GM19438 (cell line): ENCODE results near the gene BCAS1.

ENCODE experiments used
- ATAC-seq: cut with Tn5 transposase; IDR thresholded peaks from one replicate; pipeline ENCODE4 v1.9.1; 2021; ENCODE audit warnings: low read depth; ENCODE audit not compliant: unreplicated experiment

Gene BCAS1

GRCh38 chr20:54056762-54057639 is 13.4 kb downstream of the BCAS1 start:
- no peak for ATAC-seq

- ATAC-seq: no peak
These were observed 15.9 kb downstream of the BCAS1 start for GRCh38 chr20:54054516-54054915.

GRCh38 chr20:54051068-54051467 is 19.3 kb downstream of the BCAS1 start:
- ATAC-seq: no peak

GRCh38 chr20:54048891-54049545 is 21.4 kb downstream of the BCAS1 start:
- no peak for ATAC-seq

DNA sequence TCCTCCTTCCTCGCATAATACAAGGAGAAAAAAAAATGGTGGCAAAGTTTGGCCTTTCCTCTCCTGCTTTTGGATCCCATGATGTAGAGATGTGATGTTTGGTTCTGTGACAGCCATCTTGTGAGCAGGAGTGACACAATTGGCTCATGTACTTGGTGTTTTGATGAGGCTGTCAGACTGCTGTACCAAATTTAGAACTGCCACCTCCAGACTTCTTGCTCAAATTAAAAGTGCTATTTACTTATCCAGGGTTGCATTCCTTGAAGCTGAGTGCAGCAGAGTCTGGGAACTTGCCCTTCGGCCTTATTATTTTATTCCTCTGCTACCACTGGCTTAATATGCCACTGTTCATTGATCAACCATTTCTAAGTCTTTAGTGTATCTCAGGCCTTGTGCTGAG is 21.9 kb downstream of the BCAS1 start:
- no peak for ATAC-seq

DNA sequence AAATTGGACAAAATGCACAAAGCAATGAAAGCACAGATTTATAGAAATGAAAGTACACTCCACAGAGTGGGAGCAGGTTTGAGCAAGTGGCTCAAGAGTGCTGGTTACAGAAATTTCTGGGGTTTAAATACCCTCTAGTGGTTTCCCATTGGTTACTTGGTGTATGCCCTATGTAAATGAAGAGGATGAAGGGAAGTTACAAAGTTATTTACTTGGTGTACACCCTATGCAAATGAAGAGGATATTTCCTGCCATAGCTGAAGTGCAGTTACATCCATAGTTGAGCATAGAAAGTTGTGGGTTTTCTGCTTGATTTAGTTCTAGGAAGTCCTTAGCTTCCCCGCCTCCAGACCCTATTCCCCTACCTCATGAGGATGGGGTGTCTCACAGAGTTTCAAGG is 22.7 kb downstream of the BCAS1 start:
- no peak for ATAC-seq

DNA sequence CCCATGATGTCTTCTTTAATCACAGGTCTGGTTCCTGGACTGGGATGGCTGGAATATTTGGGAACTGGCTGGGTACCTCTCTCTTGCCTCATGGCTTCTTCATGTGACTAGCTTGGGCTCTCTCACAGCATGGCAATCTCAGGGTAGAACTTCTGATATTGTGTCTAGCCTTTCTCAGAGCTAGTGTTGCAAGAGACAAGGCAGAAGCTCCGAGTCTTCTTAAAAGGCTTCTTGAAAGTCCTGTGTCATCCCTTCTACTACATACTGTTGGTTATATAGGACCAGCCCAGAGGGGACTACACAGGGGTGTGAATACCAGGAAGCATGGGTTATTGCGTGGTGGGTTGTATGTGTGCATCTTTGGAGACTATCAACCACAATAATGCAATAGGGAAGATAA is 23.3 kb downstream of the BCAS1 start:
- no peak for ATAC-seq

DNA sequence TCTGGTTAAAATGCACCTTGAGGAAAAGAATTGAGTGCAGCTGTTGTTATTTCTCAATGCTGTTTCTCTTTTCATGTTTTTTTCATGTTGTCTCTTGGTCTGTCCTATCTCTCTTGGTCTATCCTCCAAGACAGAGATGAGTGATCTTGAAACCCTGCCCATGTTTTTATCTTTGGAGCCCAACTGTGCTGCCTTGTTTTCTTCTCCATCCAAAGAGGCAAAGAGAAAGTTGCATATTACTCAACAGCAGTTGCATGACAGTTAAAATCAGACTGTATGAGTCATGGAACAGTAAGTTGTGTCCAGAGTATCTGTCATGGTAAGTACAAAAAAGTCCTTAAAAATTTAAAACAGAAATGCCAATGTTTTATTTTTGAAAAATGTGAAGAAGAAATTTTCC is 26.2 kb downstream of the BCAS1 start:
- ATAC-seq: no peak

- no peak for ATAC-seq
These were observed 27.1 kb downstream of the BCAS1 start for GRCh38 chr20:54043076-54043967.

DNA sequence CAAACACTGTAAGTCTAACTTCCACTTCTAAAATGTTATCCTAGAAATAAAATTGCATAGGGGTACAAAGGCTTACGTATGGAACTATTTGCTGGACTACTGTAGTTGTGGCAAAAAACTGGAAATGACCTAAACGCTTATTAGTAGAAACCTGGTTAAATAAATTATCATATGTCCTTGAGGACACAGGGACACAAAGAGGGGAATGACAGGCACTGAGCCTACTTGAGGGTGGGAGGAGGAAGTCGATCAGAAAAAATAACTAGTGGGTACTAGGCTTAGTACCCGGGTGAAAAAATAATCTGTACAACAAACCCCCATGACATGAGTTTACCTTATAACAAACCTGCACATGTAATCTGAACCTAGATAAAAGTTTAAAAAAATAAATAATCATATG is 28.4 kb downstream of the BCAS1 start:
- no peak for ATAC-seq

GRCh38 chr20:54041336-54041735 is 29.1 kb downstream of the BCAS1 start:
- ATAC-seq: no peak

- no peak for ATAC-seq
These were observed 29.9 kb downstream of the BCAS1 start for GRCh38 chr20:54040531-54040930.

DNA sequence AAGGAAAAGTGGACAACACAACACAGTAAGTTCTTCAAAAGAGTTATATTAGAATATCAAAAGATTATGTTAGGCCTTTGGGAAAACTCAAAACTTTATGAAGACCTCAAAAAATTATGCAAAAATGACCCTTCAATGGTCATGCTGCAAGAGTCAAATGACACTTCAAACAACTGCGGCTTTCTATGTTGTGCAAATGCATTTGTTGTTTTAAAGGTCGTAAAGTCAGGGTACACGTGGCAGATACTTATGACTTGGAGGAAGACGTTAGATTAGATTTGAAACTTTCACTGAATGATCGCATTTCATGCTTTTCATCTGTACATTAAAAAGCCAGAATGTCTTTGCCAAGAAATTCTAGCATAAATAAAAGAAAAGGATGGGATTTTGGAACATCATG is 31.4 kb downstream of the BCAS1 start:
- ATAC-seq: no peak

GRCh38 chr20:54037525-54037924 is 32.9 kb downstream of the BCAS1 start:
- no peak for ATAC-seq

DNA sequence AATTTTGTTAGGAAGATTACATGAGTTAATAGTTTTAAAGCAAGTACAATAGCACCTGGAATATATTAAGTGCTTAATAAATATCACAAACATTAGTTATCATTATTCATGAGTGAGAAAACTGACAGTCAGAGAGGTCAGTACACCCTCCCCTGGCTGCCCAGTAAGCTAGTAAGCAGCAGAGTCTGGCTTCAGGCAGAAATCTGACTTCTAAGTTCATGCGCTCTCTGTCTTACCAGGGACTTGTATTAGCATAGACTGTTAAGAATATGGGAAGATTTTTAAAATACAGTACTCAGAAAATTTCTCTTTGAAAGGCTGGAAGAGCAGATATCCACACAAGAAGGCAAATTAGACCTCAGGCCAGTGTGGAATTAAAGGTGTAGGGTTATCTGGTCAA is 40.8 kb downstream of the BCAS1 start:
- no peak for ATAC-seq

DNA sequence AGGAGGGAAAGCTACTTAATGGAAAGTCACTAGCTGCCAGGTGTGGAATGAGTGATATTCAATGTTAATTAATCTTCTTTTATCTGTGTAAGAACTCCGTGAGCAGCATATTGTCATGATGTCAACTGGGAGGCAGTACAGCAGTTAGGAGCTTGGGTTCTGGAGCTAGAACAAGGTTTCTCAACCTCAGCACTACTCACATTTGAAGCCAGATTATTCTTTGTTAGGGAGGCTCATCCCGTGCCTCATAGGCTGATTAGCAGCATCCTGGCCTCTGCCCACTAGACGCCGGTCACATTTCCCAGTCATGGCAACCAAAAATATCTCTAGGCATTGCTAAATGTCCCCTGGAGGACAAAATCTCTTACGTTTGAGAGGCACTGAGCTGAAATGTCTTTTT is 41.2 kb downstream of the BCAS1 start:
- ATAC-seq: no peak

- no peak for ATAC-seq
These were observed 42.0 kb downstream of the BCAS1 start for GRCh38 chr20:54028276-54029011.

- no peak for ATAC-seq
These were observed 42.7 kb downstream of the BCAS1 start for GRCh38 chr20:54027704-54028103.

GRCh38 chr20:54026295-54027064 is 43.9 kb downstream of the BCAS1 start:
- ATAC-seq: no peak
